HCT116 (cell line): ENCODE results near the gene RALGAPA1. TPM values are rescaled to one million over a fixed set of nuclear protein-coding genes. Genes with fewer than 3 reads are reported as not detected.

ENCODE experiments used
- ATAC-seq: fragments of 200-7000 bp; cut with Tn5 transposase; 2 replicates; pipeline ENCODE4 v1.9.1; 2020; ENCODE audit warnings: mild to moderate bottlenecking, moderate library complexity
- BruUV-seq: library from RNA; stranded (reverse); fragments of 400-500 nt; replicated peaks from 2 replicates; lab custom pipeline; 2021; lab: Mats Ljungman, UMichigan
- CTCF ChIA-PET: fragments of 300-600 bp; sonication (Branson Sonifier 250); formaldehyde crosslinking; loops from one replicate; lab custom pipeline; 2021; ENCODE audit warnings: antibody characterized with exemption; lab: Charles Lee
- POLR2A ChIA-PET: fragments of 300-600, 350-600 bp; sonication (Branson Sonifier 250); formaldehyde crosslinking; loops from one replicate; lab custom pipeline; 2021; ENCODE audit warnings: antibody characterized with exemption; lab: Charles Lee
- RAD21 ChIA-PET, 2 experiments: fragments of 300-600 bp; sonication (Branson Sonifier 250); formaldehyde crosslinking; loops; one replicate each; lab custom pipeline; 2023; ENCODE audit warnings: low total read pairs in 2 of 2; ENCODE audit not compliant: uncharacterized antibody in 2 of 2, unreplicated experiment in 2 of 2, low non-redundant PET in 1 of 2; lab: Charles Lee
- DNase-seq: peaks from one replicate; pipeline ENCODE4 v3.0.0-alpha.2; 2010; ENCODE audit warnings: low read depth, low spot score
- H2AFZ ChIP-seq: fragments of 200-600 bp; shearing (Covaris generic), sonication (generic); 2 replicates; pipeline ENCODE4 v1.6.1; 2017; ENCODE audit warnings: low read depth, mixed run types, mixed read lengths, antibody characterized with exemption, low read length; ENCODE audit not compliant: poor library complexity, severe bottlenecking
- H3K27ac ChIP-seq: 2 replicates; pipeline ENCODE4 v1.5.1; 2012; ENCODE audit warnings: low read depth, low read length
- H3K27me3 ChIP-seq: fragments of 200-600 bp; sonication (generic); 2 replicates; pipeline ENCODE4 v1.6.1; 2016; ENCODE audit warnings: mixed run types, low read length, mixed read lengths; ENCODE audit not compliant: insufficient read depth
- H3K36me3 ChIP-seq, 2 experiments: fragments of 200-500 bp in 1 of 2; fragments of 200-600 bp in 1 of 2; sonication (Bioruptor generic) in 1 of 2; sonication (generic) in 1 of 2; 2 replicates each; pipeline versions ENCODE4 v1.5.1 to v1.6.1; 2014 to 2016; ENCODE audit warnings: low read length in 2 of 2, inconsistent platforms in 1 of 2, mixed read lengths in 1 of 2, mixed run types in 1 of 2; ENCODE audit not compliant: insufficient read depth in 2 of 2, control insufficient read depth in 1 of 2
- H3K4me1 ChIP-seq, 2 experiments: fragments of 200-600 bp in 1 of 2; sonication (generic) in 1 of 2; 2 replicates each; pipeline versions ENCODE4 v1.5.1 to v1.6.1; 2012 to 2017; ENCODE audit warnings: low read length in 2 of 2, inconsistent platforms in 1 of 2, mild to moderate bottlenecking in 1 of 2, mixed read lengths in 1 of 2, mixed run types in 1 of 2, moderate library complexity in 1 of 2; ENCODE audit not compliant: insufficient read depth in 2 of 2, control insufficient read depth in 1 of 2
- H3K4me2 ChIP-seq: fragments of 200-600 bp; sonication (generic); 2 replicates; pipeline ENCODE4 v1.6.1; 2017; ENCODE audit warnings: mixed run types, low read length, mixed read lengths
- H3K4me3 ChIP-seq, 2 experiments: fragments of 200-600 bp in 1 of 2; sonication (generic) in 1 of 2; replicated peaks in 1 of 2; 2 replicates each; pipeline ENCODE4 v1.5.1; 2011 to 2016; ENCODE audit warnings: low read length in 2 of 2, control low read depth in 1 of 2, low read depth in 1 of 2, mild to moderate bottlenecking in 1 of 2, mixed read lengths in 1 of 2, mixed run types in 1 of 2
- H3K79me2 ChIP-seq: fragments of 200-600 bp; sonication (generic); 2 replicates; pipeline ENCODE4 v1.6.1; 2017; ENCODE audit warnings: mild to moderate bottlenecking, mixed run types, low read length, moderate library complexity, mixed read lengths; ENCODE audit not compliant: insufficient read depth
- H3K9ac ChIP-seq: fragments of 200-600 bp; sonication (generic); 2 replicates; pipeline ENCODE4 v1.6.1; 2016; ENCODE audit warnings: low read length, mixed read lengths
- H3K9me2 ChIP-seq: fragments of 200-600 bp; sonication (generic), shearing (Covaris generic); 2 replicates; pipeline ENCODE4 v1.6.1; 2017; ENCODE audit warnings: mixed run types, mild to moderate bottlenecking, moderate library complexity; ENCODE audit not compliant: insufficient read depth
- H3K9me3 ChIP-seq, 2 experiments: fragments of 200-500 bp in 1 of 2; fragments of 200-600 bp in 1 of 2; sonication (Bioruptor generic) in 1 of 2; sonication (generic) in 1 of 2; 2 replicates each; pipeline ENCODE4 v1.6.1; 2014 to 2017; ENCODE audit warnings: low read length in 2 of 2, mixed read lengths in 2 of 2, inconsistent platforms in 1 of 2, low read depth in 1 of 2, mild to moderate bottlenecking in 1 of 2, mixed run types in 1 of 2, moderate library complexity in 1 of 2; ENCODE audit not compliant: control insufficient read depth in 1 of 2, insufficient read depth in 1 of 2
- H4K20me1 ChIP-seq: fragments of 200-600 bp; sonication (generic), shearing (Covaris generic); 2 replicates; pipeline ENCODE4 v1.6.1; 2017; ENCODE audit warnings: mixed run types, mild to moderate bottlenecking, moderate library complexity; ENCODE audit not compliant: insufficient read depth
- ATF3 ChIP-seq: IDR thresholded peaks from 2 replicates; pipeline ENCODE4 v1.6.1; 2012
- CBX3 ChIP-seq: IDR thresholded peaks from 2 replicates; pipeline ENCODE4 v1.6.1; 2012; ENCODE audit warnings: low read depth
- ELF1 ChIP-seq: IDR thresholded peaks from 2 replicates; pipeline ENCODE4 v1.6.1; 2012; ENCODE audit warnings: low read depth, borderline replicate concordance
- EZH2 ChIP-seq: fragments of 200-600 bp; sonication (generic); IDR thresholded peaks from 2 replicates; pipeline ENCODE4 v1.6.1; 2017; ENCODE audit warnings: antibody characterized with exemption, mixed run types
- EZH2phosphoT487 ChIP-seq: fragments of 200-600 bp; IDR thresholded peaks from 2 replicates; pipeline ENCODE4 v1.6.1; 2018; ENCODE audit warnings: antibody characterized with exemption, borderline replicate concordance
- JUND ChIP-seq: IDR thresholded peaks from 2 replicates; pipeline ENCODE4 v1.6.1; 2012
- POLR2A ChIP-seq: IDR thresholded peaks from 2 replicates; pipeline ENCODE4 v1.7.0; 2011; ENCODE audit warnings: borderline replicate concordance; ENCODE audit not compliant: insufficient read depth, insufficient read length; ENCODE audit errors: extremely low read depth
- RAD21 ChIP-seq: IDR thresholded peaks from 2 replicates; pipeline ENCODE4 v1.6.1; 2012; ENCODE audit warnings: low read depth, mild to moderate bottlenecking
- SIN3A ChIP-seq: IDR thresholded peaks from 2 replicates; pipeline ENCODE4 v1.6.1; 2012; ENCODE audit warnings: low read depth
- YY1 ChIP-seq: IDR thresholded peaks from 2 replicates; pipeline ENCODE4 v1.6.1; 2011; ENCODE audit warnings: low read length, low read depth, moderate library complexity, mild to moderate bottlenecking; ENCODE audit not compliant: insufficient replicate concordance; ENCODE audit errors: extremely low read depth
- ZNF274 ChIP-seq: fragments of 200-500 bp; sonication (Bioruptor generic); IDR thresholded peaks from 2 replicates; pipeline ENCODE4 v1.6.1; 2014; ENCODE audit warnings: mild to moderate bottlenecking, low read depth, low read length, inconsistent platforms
- intact Hi-C: fragments of 100-400 bp; cut with micrococcal nuclease; formaldehyde crosslinking; loops from 2 replicates; pipeline ENCODE4 v1.10.0; 2022
- total RNA-seq: library from RNA; stranded (reverse); gene quantifications from one replicate; pipeline ENCODE4 v1.2.1, GENCODE V29; 2021; ENCODE audit not compliant: unreplicated experiment
- TF ChIP-seq, protein P1 (sequence below), 3 experiments: fragments of 200-600 bp in 1 of 3; sonication (generic) in 1 of 3; IDR thresholded peaks in 2 of 3; conservative IDR thresholded peaks in 1 of 3; 2 replicates each; pipeline ENCODE4 v1.5.1; 2012 to 2017; ENCODE audit warnings: low read depth in 2 of 3, low read length in 2 of 3, antibody characterized with exemption in 1 of 3, borderline replicate concordance in 1 of 3, control low read depth in 1 of 3, mild to moderate bottlenecking in 1 of 3, mixed read lengths in 1 of 3, mixed run types in 1 of 3, moderate library complexity in 1 of 3; ENCODE audit not compliant: insufficient read depth in 1 of 3
- TF ChIP-seq, protein P2 (sequence below): IDR thresholded peaks from 2 replicates; pipeline ENCODE4 v1.6.1; 2012; ENCODE audit warnings: low read depth

RALGAPA1 gene
- total RNA-seq, 1 experiment from 2014 or later, result 29.3 TPM

DNA sequence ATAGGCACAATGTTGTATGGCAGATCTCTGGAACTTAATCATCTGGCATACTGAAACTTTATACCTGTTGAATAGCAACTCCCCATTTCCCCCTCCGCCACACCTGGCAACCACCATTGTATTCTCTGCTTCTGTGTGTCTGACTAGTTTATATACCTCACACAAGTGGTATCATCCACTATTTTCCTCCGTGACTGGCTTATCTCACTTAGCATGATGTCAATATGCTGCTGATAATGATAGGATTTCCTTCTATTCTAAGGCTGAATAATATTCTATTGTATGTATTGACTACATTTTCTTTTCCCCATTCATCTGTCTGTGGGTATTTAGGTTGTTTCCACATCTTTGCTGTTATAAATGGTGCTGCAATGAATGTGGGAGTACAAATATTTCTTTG is 38.5 kb upstream of the RALGAPA1 start:
- no peak for DNase-seq
- intact Hi-C loops, result no loop called here
- CTCF ChIA-PET, result no interaction called here
- H3K9me2 ChIP-seq, result no peaks in the 10 kb centered on the region
- no peaks in the 10 kb centered on the region for H4K20me1 ChIP-seq
- no peaks in the 10 kb centered on the region for H3K36me3 ChIP-seq
- BruUV-seq, result no TSS peak
- no peak overlapping the region for H3K4me3 ChIP-seq
- no peak overlapping the region for H3K27ac ChIP-seq
- no peak overlapping the region for H3K4me2 ChIP-seq
- H3K9me3 ChIP-seq, result no peaks in the 10 kb centered on the region
- POLR2A ChIA-PET, result no interaction called here
- TF ChIP-seq ELF1, result no peak
- TF ChIP-seq ATF3, result no peak
- no peak for TF ChIP-seq EZH2
- TF ChIP-seq, protein P1, sequence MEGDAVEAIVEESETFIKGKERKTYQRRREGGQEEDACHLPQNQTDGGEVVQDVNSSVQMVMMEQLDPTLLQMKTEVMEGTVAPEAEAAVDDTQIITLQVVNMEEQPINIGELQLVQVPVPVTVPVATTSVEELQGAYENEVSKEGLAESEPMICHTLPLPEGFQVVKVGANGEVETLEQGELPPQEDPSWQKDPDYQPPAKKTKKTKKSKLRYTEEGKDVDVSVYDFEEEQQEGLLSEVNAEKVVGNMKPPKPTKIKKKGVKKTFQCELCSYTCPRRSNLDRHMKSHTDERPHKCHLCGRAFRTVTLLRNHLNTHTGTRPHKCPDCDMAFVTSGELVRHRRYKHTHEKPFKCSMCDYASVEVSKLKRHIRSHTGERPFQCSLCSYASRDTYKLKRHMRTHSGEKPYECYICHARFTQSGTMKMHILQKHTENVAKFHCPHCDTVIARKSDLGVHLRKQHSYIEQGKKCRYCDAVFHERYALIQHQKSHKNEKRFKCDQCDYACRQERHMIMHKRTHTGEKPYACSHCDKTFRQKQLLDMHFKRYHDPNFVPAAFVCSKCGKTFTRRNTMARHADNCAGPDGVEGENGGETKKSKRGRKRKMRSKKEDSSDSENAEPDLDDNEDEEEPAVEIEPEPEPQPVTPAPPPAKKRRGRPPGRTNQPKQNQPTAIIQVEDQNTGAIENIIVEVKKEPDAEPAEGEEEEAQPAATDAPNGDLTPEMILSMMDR (IDR thresholded peaks at IDR 0.05 in 2 of 3, conservative IDR thresholded peaks at IDR 0.05 in 1 of 3; ENCODE audit: borderline replicate concordance in 1 of 3, insufficient read depth in 1 of 3, low read depth in 2 of 3, low read length in 2 of 3), result no peak
- TF ChIP-seq ZNF274, result no peak
- TF ChIP-seq YY1, result no peak
- no peak for TF ChIP-seq POLR2A
- TF ChIP-seq JUND, result no peak
- TF ChIP-seq CBX3, result no peak
- H2AFZ ChIP-seq, result no peak overlapping the region
- H3K79me2 ChIP-seq, result no peaks in the 10 kb centered on the region
- no peaks in the 10 kb centered on the region for H3K27me3 ChIP-seq
- ATAC-seq, result no peak
- H3K9ac ChIP-seq, result no peak overlapping the region
- H3K4me1 ChIP-seq, result no peaks in the 10 kb centered on the region
- RAD21 ChIA-PET, result no interaction called here

DNA sequence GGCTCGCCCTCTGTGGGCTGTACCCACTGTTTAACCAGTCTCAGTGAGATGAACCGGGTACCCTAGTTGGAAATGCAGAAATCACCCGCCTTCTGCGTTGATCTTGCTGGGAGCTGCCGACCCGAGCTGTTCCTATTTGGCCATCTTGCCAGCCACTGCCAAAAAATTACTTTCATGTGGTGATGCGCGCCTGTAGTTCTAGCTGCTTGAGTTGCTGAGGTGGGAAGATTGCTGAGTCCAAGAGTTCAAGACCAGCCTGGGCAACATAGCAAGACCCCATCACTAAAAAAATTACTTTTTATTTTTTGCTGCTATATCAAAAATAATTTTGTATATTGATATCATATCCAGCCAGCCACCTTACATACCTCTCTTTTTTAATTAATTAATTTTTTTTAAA is 35.4 kb upstream of the RALGAPA1 start:
- H3K4me3 ChIP-seq, result no peak overlapping the region
- H3K79me2 ChIP-seq, result no peaks in the 10 kb centered on the region
- no peak for ATAC-seq
- POLR2A ChIA-PET, result no interaction called here
- no peaks in the 10 kb centered on the region for H3K9me3 ChIP-seq
- H4K20me1 ChIP-seq, result no peaks in the 10 kb centered on the region
- H3K9ac ChIP-seq, result no peak overlapping the region
- H3K27me3 ChIP-seq, result no peaks in the 10 kb centered on the region
- RAD21 ChIA-PET, result no interaction called here
- intact Hi-C loops, result no loop called here
- DNase-seq, result no peak
- CTCF ChIA-PET, result no interaction called here
- H3K9me2 ChIP-seq, result no peaks in the 10 kb centered on the region
- no peak overlapping the region for H3K4me2 ChIP-seq
- H3K27ac ChIP-seq, result no peak overlapping the region
- BruUV-seq, result no TSS peak
- H3K36me3 ChIP-seq, result no peaks in the 10 kb centered on the region
- H2AFZ ChIP-seq, result no peak overlapping the region
- no peaks in the 10 kb centered on the region for H3K4me1 ChIP-seq
- no peak for TF ChIP-seq SIN3A
- TF ChIP-seq CBX3, result no peak
- no peak for TF ChIP-seq EZH2phosphoT487
- no peak for TF ChIP-seq ELF1
- TF ChIP-seq, protein P1 (IDR thresholded peaks at IDR 0.05 in 2 of 3, conservative IDR thresholded peaks at IDR 0.05 in 1 of 3; ENCODE audit: borderline replicate concordance in 1 of 3, insufficient read depth in 1 of 3, low read depth in 2 of 3, low read length in 2 of 3), result no peak
- no peak for TF ChIP-seq RAD21
- TF ChIP-seq, protein P2, sequence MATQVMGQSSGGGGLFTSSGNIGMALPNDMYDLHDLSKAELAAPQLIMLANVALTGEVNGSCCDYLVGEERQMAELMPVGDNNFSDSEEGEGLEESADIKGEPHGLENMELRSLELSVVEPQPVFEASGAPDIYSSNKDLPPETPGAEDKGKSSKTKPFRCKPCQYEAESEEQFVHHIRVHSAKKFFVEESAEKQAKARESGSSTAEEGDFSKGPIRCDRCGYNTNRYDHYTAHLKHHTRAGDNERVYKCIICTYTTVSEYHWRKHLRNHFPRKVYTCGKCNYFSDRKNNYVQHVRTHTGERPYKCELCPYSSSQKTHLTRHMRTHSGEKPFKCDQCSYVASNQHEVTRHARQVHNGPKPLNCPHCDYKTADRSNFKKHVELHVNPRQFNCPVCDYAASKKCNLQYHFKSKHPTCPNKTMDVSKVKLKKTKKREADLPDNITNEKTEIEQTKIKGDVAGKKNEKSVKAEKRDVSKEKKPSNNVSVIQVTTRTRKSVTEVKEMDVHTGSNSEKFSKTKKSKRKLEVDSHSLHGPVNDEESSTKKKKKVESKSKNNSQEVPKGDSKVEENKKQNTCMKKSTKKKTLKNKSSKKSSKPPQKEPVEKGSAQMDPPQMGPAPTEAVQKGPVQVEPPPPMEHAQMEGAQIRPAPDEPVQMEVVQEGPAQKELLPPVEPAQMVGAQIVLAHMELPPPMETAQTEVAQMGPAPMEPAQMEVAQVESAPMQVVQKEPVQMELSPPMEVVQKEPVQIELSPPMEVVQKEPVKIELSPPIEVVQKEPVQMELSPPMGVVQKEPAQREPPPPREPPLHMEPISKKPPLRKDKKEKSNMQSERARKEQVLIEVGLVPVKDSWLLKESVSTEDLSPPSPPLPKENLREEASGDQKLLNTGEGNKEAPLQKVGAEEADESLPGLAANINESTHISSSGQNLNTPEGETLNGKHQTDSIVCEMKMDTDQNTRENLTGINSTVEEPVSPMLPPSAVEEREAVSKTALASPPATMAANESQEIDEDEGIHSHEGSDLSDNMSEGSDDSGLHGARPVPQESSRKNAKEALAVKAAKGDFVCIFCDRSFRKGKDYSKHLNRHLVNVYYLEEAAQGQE, result no peak
